CD14-positive monocyte (primary cell): ENCODE measurements around the gene YWHAB. TPM values are rescaled to one million over a fixed set of nuclear protein-coding genes. Genes with fewer than 3 reads are reported as not detected.

Source experiments
- DNase-seq, 3 donors: peaks; one replicate each; pipeline ENCODE4 v3.0.0-alpha.2; 2011 to 2022
- H2AFZ ChIP-seq: 2 replicates; pipeline ENCODE4 v1.6.0; 2012; ENCODE audit warnings: mild to moderate bottlenecking, low read depth, low read length, inconsistent platforms; ENCODE audit not compliant: insufficient read depth, poor library complexity, severe bottlenecking
- H3K27ac ChIP-seq, 2 donors: 1 replicate in 1 of 2; 2 replicates in 1 of 2; pipeline ENCODE4 v1.5.1; 2012 to 2013; ENCODE audit warnings: low read length in 2 of 2, control low read depth in 1 of 2, inconsistent platforms in 1 of 2, low read depth in 1 of 2, mild to moderate bottlenecking in 1 of 2
- H3K27me3 ChIP-seq, 2 donors: one replicate each; pipeline versions ENCODE4 v1.6.0 to v1.6.1; 2011 to 2013; ENCODE audit warnings: low read length in 2 of 2; ENCODE audit not compliant: control insufficient read depth in 2 of 2, insufficient read depth in 2 of 2
- H3K36me3 ChIP-seq, 2 donors: replicated peaks in 1 of 2; 1 replicate in 1 of 2; 2 replicates in 1 of 2; pipeline versions ENCODE4 v1.5.1 to v1.6.1; 2012 to 2013; ENCODE audit warnings: low read length in 2 of 2, control low read depth in 1 of 2, inconsistent platforms in 1 of 2, mild to moderate bottlenecking in 1 of 2; ENCODE audit not compliant: insufficient read depth in 2 of 2, control insufficient read depth in 1 of 2
- H3K4me1 ChIP-seq, 2 donors: 1 replicate in 1 of 2; 2 replicates in 1 of 2; pipeline versions ENCODE4 v1.5.1 to v1.6.1; 2012 to 2013; ENCODE audit warnings: low read length in 2 of 2, control low read depth in 1 of 2, inconsistent platforms in 1 of 2, mild to moderate bottlenecking in 1 of 2, moderate library complexity in 1 of 2; ENCODE audit not compliant: insufficient read depth in 2 of 2, control insufficient read depth in 1 of 2
- H3K4me2 ChIP-seq: replicated peaks from 2 replicates; pipeline ENCODE3; 2012; ENCODE audit warnings: low read length, moderate library complexity, mild to moderate bottlenecking; ENCODE audit not compliant: poor library complexity, severe bottlenecking; ENCODE audit errors: extremely low read depth
- H3K4me3 ChIP-seq, 3 experiments: fragments of 200-600 bp in 1 of 3; sonication (generic) in 1 of 3; replicated peaks in 1 of 3; 1 replicate in 2 of 3; 2 replicates in 1 of 3; pipeline ENCODE4 v1.5.1; 2011 to 2013; ENCODE audit warnings: low read length in 3 of 3, mild to moderate bottlenecking in 3 of 3, control low read depth in 2 of 3, low read depth in 2 of 3, inconsistent platforms in 1 of 3, moderate library complexity in 1 of 3
- H3K79me2 ChIP-seq: 2 replicates; pipeline ENCODE4 v1.6.0; 2012; ENCODE audit warnings: mild to moderate bottlenecking, control low read depth, inconsistent platforms, low read length, moderate library complexity; ENCODE audit not compliant: insufficient read depth
- H3K9ac ChIP-seq: 2 replicates; pipeline ENCODE4 v1.6.0; 2017; ENCODE audit warnings: low read length, mild to moderate bottlenecking; ENCODE audit not compliant: insufficient read depth, poor library complexity, severe bottlenecking
- H3K9me3 ChIP-seq, 2 donors: replicated peaks in 1 of 2; 1 replicate in 1 of 2; 2 replicates in 1 of 2; pipeline versions ENCODE4 v1.5.1 to v1.6.1; 2012 to 2013; ENCODE audit warnings: low read length in 2 of 2, control low read depth in 1 of 2; ENCODE audit not compliant: control insufficient read depth in 1 of 2, insufficient read depth in 1 of 2
- H4K20me1 ChIP-seq: 2 replicates; pipeline ENCODE4 v1.6.0; 2012; ENCODE audit warnings: mild to moderate bottlenecking, low read length, control low read depth, moderate library complexity; ENCODE audit not compliant: insufficient read depth
- H3K27ac Mint-ChIP-seq, 7 donors: one replicate each; pipeline ENCODE4 v1.8.0; 2020; ENCODE audit warnings: mild to moderate bottlenecking in 7 of 7, mixed read lengths in 7 of 7, moderate library complexity in 6 of 7, inconsistent platforms in 2 of 7
- H3K27me3 Mint-ChIP-seq, 3 donors: one replicate each; pipeline ENCODE4 v1.8.0; 2021 to 2022; ENCODE audit warnings: low read depth in 3 of 3, mild to moderate bottlenecking in 3 of 3, mixed read lengths in 3 of 3, moderate library complexity in 3 of 3, inconsistent platforms in 1 of 3
- H3K36me3 Mint-ChIP-seq, 2 donors: one replicate each; pipeline ENCODE4 v1.8.0; 2020; ENCODE audit warnings: mixed read lengths in 2 of 2, inconsistent platforms in 1 of 2, mild to moderate bottlenecking in 1 of 2
- H3K4me1 Mint-ChIP-seq: one replicate; pipeline ENCODE4 v1.8.0; 2020; ENCODE audit warnings: mild to moderate bottlenecking, mixed read lengths
- H3K4me3 Mint-ChIP-seq, 2 donors: one replicate each; pipeline ENCODE4 v1.8.0; 2020; ENCODE audit warnings: mild to moderate bottlenecking in 2 of 2, mixed read lengths in 2 of 2, moderate library complexity in 1 of 2
- H3K9me3 Mint-ChIP-seq, 7 donors: one replicate each; pipeline ENCODE4 v1.8.0; 2020 to 2022; ENCODE audit warnings: mixed read lengths in 7 of 7, mild to moderate bottlenecking in 6 of 7, moderate library complexity in 6 of 7, inconsistent platforms in 2 of 7
- CTCF ChIP-seq: fragments of 200-600 bp; IDR thresholded peaks from one replicate; pipeline ENCODE4 v1.8.0; 2022; ENCODE audit warnings: antibody characterized with exemption, mild to moderate bottlenecking
- WGBS: methylation state at CpG from one replicate; pipeline ENCODE4 v1.1.5; 2013; ENCODE audit warnings: missing lambda C conversion rate; ENCODE audit not compliant: insufficient coverage; 5-methylcytosine and 5-hydroxymethylcytosine counted together
- intact Hi-C, 2 donors: fragments of 100-400 bp; cut with micrococcal nuclease; formaldehyde crosslinking; loops; one replicate each; pipeline versions ENCODE4 v1.15.0 to v1.15.1; 2023
- polyA plus RNA-seq, 3 donors: library from polyadenylated mRNA; depleted of rRNA in 1 of 3; unstranded in 2 of 3; stranded (reverse) in 1 of 3; fragments of 300-500 nt in 2 of 3; fragments of >200 nt in 1 of 3; fragmentation: Illumina TruSeq in 2 of 3; gene quantifications; 1 replicate in 2 of 3; 2 replicates in 1 of 3; pipeline ENCODE4 v1.2.3, GENCODE V29; 2012 to 2021

YWHAB gene
- polyA plus RNA-seq, 3 donors, result 126 to 654 (median 504) TPM

DNA sequence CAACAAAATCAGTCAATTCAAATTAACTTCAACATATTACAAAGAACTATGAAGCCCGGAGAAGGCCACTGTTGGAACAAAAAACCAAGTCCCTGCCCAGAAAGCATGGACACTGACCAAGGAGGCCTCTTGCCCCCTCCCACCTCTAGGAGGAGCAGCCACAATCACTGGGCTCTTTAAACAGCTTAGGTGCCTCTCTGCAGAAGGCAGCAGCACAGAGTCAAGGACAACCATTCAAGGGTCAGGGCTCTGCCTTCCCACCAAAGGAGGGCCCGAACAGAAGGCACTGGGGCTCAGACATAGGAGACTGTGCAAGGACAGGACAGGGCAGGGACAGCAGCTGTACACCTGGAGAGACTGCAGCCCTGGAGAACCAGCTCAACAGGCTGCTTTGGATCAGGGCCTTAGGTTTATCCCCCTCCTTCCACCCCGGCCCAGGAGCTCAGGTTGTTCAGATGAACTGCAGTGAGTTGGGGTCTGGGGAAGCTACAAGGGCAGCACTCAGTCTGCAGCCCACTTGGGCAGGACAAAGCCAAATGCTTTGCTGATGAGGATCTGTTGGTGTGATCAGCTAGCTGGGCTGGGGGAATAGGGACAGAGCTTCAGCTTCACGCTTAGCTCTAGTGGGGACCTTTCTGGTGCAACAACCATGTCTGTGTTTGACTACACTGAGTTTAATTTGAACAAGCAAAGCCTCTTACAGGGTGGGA, 56.9 kb downstream of the YWHAB start:
- Histone ChIP-seq H4K20me1 (no peaks in the 10 kb centered on the region), H3K27me3 (no peaks in the 10 kb centered on the region), H3K9me3 (no peaks in the 10 kb centered on the region), H2AFZ (no peak overlapping the region), H3K9ac (no peak overlapping the region), H3K4me2 (no peak overlapping the region), H3K79me2 (no peaks in the 10 kb centered on the region), H3K36me3 (peaks cover 78 to 97% of the 10 kb centered on the region in 2 donors), H3K4me1 (peaks cover 6 to 7% of the 10 kb centered on the region in 2 donors), H3K27ac (no peak overlapping the region), H3K4me3 (no peak overlapping the region)
- WGBS, result 100% methylated on average over 3 of the region's 4 CpGs
- Mint-ChIP-seq H3K36me3 (peaks cover 74 to 82% of the 10 kb centered on the region in 2 donors), H3K9me3 (no peaks in the 10 kb centered on the region), H3K4me3 (no peak overlapping the region), H3K4me1 (peaks cover 11% of the 10 kb centered on the region), H3K27ac (peak overlapping the region in 2 of 7 donors; percentile 46 to 47), H3K27me3 (peaks cover 0 to 3% (median 0%) of the 10 kb centered on the region in 3 donors)
- intact Hi-C loops, result no loop called here
- TF ChIP-seq CTCF, result no peak
- DNase-seq, result no peak

DNA sequence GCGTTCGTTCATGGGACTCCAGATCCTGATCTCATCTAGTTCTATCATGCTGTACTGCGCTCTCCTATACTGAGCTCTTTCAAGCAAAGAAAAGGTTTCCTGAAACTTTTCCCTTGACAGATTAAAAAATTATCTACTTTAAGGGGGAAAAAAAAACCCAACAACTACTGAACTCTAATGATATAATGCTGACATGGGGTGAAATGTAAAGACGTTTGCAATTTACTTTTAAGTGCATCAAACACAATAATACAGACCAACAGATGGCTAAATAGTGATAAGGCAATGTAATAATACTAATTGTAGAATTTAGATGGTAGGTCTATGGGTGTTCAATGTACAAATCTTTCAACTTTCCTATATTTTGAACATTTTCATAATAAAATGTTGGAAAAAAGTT, 58.3 kb downstream of the YWHAB start:
- Histone ChIP-seq H3K4me2 (no peak overlapping the region), H3K4me1 (peaks cover 8 to 9% of the 10 kb centered on the region in 2 donors), H3K36me3 (peaks cover 81 to 93% of the 10 kb centered on the region in 2 donors), H3K9me3 (no peaks in the 10 kb centered on the region), H3K9ac (no peak overlapping the region), H2AFZ (no peak overlapping the region), H3K27ac (no peak overlapping the region), H4K20me1 (no peaks in the 10 kb centered on the region), H3K27me3 (no peaks in the 10 kb centered on the region), H3K79me2 (no peaks in the 10 kb centered on the region), H3K4me3 (no peak overlapping the region)
- Mint-ChIP-seq H3K9me3 (no peaks in the 10 kb centered on the region), H3K36me3 (peaks cover 73 to 77% of the 10 kb centered on the region in 2 donors), H3K4me1 (peaks cover 15% of the 10 kb centered on the region), H3K27ac (no peak overlapping the region), H3K4me3 (no peak overlapping the region), H3K27me3 (peaks cover 0 to 3% (median 0%) of the 10 kb centered on the region in 3 donors)
- DNase-seq, result no peak
- intact Hi-C loops, result no loop called here
- WGBS, result 100% methylated on average over 2 of the region's 4 CpGs
- no peak for TF ChIP-seq CTCF
